Muscle of arm (tissue), 12 donors: ENCODE results near the gene TXNDC5. TPM values are rescaled to one million over a fixed set of nuclear protein-coding genes. Genes with fewer than 3 reads are reported as not detected.

ENCODE experiments used
- DNase-seq: peaks from one replicate; pipeline ENCODE4 v3.0.0-alpha.2; 2013
- polyA plus RNA-seq, 12 donors: library from polyadenylated mRNA; unstranded; fragments of 120-200 nt; gene quantifications; one replicate each; pipeline ENCODE4 v1.2.1, GENCODE V29; 2013; ENCODE audit not compliant: insufficient read length in 12 of 12

The TXNDC5 gene
- polyA plus RNA-seq, 12 donors: 88.2 to 183 (median 116) TPM; not detected in 1

GRCh38 chr6:7878401-7878964, 32.1 kb downstream of the TXNDC5 start:
- no peak for DNase-seq

- no peak for DNase-seq
Observed at GRCh38 chr6:7868926-7869325, 41.7 kb downstream of the TXNDC5 start.

- no peak for DNase-seq
Observed at GRCh38 chr6:7866526-7866925, 44.1 kb downstream of the TXNDC5 start.

GRCh38 chr6:7865781-7866180, 44.8 kb downstream of the TXNDC5 start:
- DNase-seq: peak; percentile 10

- DNase-seq: no peak
Observed at GRCh38 chr6:7859591-7859990, 51.0 kb downstream of the TXNDC5 start.

DNA sequence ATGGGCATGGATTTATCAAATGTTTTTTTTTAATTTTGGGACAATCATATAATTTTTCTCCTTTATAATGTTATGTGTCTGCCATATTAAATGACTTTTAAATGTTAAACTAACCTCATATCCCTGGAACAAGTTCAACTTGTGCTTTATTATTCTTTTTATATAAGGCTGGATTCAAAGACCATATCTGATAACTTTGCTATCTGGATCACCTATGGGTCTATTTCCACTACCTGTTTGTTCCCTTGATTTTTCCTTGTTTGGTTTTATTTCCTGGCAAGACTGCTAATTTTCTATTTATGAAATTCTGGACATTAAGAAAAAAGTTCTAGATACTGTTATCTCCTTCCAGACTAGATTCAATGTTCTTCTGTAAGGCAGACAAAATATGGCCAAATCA, 58.8 kb downstream of the TXNDC5 start:
- no peak for DNase-seq

DNA sequence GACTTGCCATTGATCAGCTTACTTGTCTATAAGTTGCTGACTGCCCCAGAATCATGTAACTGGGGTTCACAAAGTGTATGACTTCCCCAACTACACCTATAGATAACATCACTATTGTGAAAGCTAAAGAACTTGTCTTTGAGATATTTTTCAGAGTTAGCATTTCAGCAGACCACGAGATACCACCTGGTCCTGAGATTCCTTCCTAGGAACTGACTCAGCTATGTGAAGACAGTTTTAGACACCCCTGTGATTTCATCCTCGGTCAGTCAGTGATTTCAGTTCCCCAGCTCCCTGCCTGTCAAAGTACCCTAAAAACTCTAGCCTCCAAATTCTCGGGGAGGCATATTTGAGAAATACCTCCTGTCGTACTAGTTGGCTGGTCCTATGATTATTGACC, 62.4 kb downstream of the TXNDC5 start:
- DNase-seq: no peak

DNA sequence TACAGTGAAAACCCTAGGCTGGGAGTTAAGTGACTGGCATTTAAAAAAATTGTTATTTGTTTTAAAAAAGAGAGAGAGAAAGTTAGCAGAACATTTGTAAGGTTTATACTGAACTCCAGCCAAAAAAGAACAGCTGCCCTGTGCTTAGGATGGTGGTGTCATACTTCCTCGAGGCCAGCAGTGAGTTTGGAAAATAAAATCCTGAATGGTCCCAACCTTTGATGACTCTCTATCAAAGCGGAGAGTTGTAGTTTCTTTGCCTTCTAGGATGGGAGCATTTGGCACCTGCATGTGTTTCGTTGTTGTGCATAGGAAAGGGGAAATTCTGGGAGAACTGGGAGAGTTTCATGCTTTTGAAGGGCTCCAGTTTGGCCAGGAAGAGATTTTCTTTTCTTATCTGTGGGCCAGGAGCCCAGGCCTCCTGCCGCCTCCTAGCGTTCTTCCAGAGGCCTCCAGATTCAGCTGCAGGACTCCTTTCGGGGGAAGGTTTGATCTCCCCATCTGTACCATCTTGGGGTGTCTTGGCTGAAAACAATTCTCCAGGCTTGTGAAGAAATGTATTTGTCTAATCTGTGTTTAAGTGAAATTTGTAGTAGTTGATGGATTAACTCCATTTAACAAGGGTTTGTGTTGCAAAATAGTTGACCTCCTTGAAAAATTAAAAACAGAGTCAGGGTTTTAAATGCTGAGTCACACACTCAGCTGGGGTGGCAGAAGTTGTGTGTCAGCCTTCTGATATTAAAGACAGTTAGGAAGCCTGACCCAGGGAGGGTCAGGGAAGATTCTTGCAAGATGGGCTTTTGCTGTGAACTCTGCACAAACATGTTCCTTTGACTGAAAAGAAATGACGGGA, 63.4 kb downstream of the TXNDC5 start:
- no peak for DNase-seq

DNA sequence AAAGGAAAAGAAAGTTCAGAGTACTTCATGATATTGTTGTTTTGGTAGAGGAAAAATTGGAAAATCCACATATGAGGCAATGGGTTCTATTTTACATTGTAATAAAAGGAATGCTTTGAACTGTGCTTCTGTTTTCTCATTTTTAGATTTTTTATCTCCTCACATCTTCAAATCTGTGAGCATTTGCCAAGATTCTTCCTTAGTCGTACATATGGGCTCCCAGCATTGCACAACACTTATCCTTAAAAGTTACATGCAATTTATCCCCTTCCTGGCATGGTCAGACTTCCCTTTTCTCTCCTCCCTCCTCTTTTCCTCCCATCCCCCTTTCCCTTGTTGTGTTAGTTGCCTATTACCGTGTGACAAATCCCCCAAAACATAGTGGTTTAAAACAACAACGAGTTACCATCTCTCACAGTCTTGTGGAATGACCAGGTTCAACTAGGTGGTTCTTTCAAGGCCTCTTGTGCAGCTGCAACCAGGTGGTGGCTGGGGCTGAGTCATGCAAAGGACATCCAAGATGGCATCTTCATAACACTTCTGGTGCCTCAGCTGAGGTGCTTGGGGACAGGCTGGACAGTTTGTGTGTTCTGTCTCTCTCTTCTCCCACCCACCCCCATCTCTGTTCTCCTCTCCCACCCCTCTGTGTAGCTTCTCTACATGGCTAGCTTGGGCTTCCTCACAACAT, 68.7 kb downstream of the TXNDC5 start:
- no peak for DNase-seq

GRCh38 chr6:7836371-7837026, 74.1 kb downstream of the TXNDC5 start:
- no peak for DNase-seq

GRCh38 chr6:7833751-7834070, 76.9 kb downstream of the TXNDC5 start:
- no peak for DNase-seq

DNA sequence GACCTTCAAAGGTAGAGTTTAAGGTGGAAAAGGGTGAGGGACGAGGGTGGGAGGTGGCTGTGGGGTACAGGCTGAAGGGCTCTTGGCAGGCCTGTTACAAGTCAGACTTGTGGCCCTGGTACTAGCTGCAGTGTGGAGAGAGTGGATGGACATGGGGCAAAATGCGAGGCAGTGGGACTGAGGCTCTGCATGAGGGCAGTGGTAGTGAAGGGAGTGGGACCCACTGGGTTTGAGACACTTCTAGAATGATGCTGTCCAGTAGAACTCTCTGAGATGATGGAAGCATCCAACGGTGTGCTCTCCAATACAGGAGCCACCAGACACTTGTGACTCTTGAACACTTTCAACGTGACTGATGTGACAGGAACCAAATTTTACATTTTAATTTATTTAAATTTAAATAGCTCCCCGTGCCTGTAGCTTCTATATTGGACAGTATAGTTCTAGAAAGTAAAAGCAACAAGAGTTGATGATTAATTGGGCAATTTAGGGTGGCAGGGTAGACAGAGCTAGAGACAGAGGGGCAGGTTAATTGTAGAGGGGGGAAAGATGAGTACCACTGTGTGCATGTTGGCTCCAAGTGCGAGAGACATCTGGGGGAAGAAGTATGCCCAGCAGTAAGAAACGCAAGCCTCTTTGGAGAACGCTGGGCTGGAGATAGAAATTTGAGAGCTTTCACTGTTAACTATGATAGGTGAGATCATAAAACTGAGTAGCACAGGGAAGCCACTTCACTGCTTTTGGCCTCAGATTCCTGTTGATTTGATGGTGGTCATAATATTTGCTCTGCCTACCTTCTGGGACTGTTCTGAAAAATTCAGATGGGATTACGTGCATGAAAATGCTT, 77.5 kb downstream of the TXNDC5 start:
- DNase-seq: no peak

Other genes with a start within 250 kb of the TXNDC5 start
- 1 to 10 TPM in 8 of 12 donors, under 1 TPM in 2, not detected in 2; 0.69 to 3.0 (median 1.3) TPM for gene BMP6, start 184.7 kb downstream of the TXNDC5 start, polyA plus RNA-seq
- gene BLOC1S5, start 153.6 kb upstream of the TXNDC5 start, polyA plus RNA-seq: 10 to 100 TPM in 11 of 12 donors, not detected in 1; 12.6 to 16.5 (median 14.6) TPM
- gene EEF1E1, start 191.8 kb upstream of the TXNDC5 start, polyA plus RNA-seq: 10 to 100 TPM in 11 of 12 donors, not detected in 1; 16.9 to 28.0 (median 22.8) TPM